ENCODE measurements around the gene CTNND1.

Gene CTNND1

GRCh38 chr11:57764021-57764420, 2.4 kb downstream of the CTNND1 start:
- H3K9me3 ChIP-seq (ENCODE audit: insufficient read depth, low read depth, low read length), result no peaks in the 10 kb centered on the region
- H3K27ac ChIP-seq (ENCODE audit: low read depth, low read length), result no peak overlapping the region
- WGBS, result 27% methylated on average over 4 of the region's 4 CpGs
- peaks cover 15% of the 10 kb centered on the region for H3K4me1 ChIP-seq (ENCODE audit: insufficient read depth, low read length)
- H3K9ac ChIP-seq (ENCODE audit: low read depth, low read length), result peak overlapping the region; percentile 97; the same call in 1 of the 2 replicates
- 0 out of 2 replicates have a peak, but pooled peaks cover 5% of the 10 kb centered on the region for H3K36me3 ChIP-seq (ENCODE audit: insufficient read depth, low read length)
- H3K27me3 ChIP-seq (ENCODE audit: insufficient read depth, low read length), result no peaks in the 10 kb centered on the region
- peak overlapping the region; percentile 95 for H3K4me3 ChIP-seq (ENCODE audit: low read length)

- H3K27ac ChIP-seq (ENCODE audit: low read depth, low read length), result no peak overlapping the region
Observed at GRCh38 chr11:57764566-57764965, 3.0 kb downstream of the CTNND1 start.

GRCh38 chr11:57764972-57765371, 3.4 kb downstream of the CTNND1 start:
- no peaks in the 10 kb centered on the region for H3K27me3 ChIP-seq (ENCODE audit: insufficient read depth, low read length)
- H3K9me3 ChIP-seq (ENCODE audit: insufficient read depth, low read depth, low read length), result no peaks in the 10 kb centered on the region
- 0 out of 2 replicates have a peak, but pooled peaks cover 5% of the 10 kb centered on the region for H3K36me3 ChIP-seq (ENCODE audit: insufficient read depth, low read length)
- WGBS, result 61% methylated on average over 1 of the region's 2 CpGs
- H3K27ac ChIP-seq (ENCODE audit: low read depth, low read length), result no peak overlapping the region
- peaks cover 15% of the 10 kb centered on the region for H3K4me1 ChIP-seq (ENCODE audit: insufficient read depth, low read length)
- peak overlapping the region; percentile 95 for H3K4me3 ChIP-seq (ENCODE audit: low read length)
- no peak overlapping the region for H3K9ac ChIP-seq (ENCODE audit: low read depth, low read length)

More at GRCh38 chr11:57764566-57764965, 3.0 kb downstream of the CTNND1 start:
- peaks cover 15% of the 10 kb centered on the region for H3K4me1 ChIP-seq (ENCODE audit: insufficient read depth, low read length)
- 0 out of 2 replicates have a peak, but pooled peaks cover 5% of the 10 kb centered on the region for H3K36me3 ChIP-seq (ENCODE audit: insufficient read depth, low read length)
- H3K9me3 ChIP-seq (ENCODE audit: insufficient read depth, low read depth, low read length), result no peaks in the 10 kb centered on the region
- H3K9ac ChIP-seq (ENCODE audit: low read depth, low read length), result 0 out of 2 replicates have a peak overlapping the region, but pooled peaks have one; percentile 28
- WGBS, result 53% methylated on average over 2 of the region's 2 CpGs
- H3K4me3 ChIP-seq (ENCODE audit: low read length), result peak overlapping the region; percentile 95
- no peaks in the 10 kb centered on the region for H3K27me3 ChIP-seq (ENCODE audit: insufficient read depth, low read length)

DNA sequence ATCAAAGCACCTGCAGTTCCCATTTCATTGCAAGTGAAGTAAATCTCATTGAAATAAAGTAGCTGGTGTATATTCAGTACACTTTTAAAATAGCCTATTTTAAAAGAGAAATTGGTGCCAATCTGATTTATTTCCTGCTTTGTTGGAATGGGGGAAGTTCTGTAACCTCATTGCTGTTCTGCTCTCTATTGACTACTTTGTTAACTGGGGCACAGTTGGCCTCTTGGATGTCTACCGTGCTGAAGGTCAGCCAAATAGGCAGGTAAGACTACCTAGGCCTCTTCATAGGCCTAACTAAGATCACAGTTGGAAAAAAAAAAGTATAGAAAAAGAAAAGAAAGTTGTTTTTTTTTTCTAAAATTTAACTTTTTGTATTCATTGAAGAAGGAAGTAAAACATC, 9.2 kb downstream of the CTNND1 start:
- peaks cover 25% of the 10 kb centered on the region for H3K4me1 ChIP-seq (ENCODE audit: insufficient read depth, low read length)
- no peaks in the 10 kb centered on the region for H3K27me3 ChIP-seq (ENCODE audit: insufficient read depth, low read length)
- WGBS, result 100% methylated on average over 1 of the region's 1 CpG
- no peak overlapping the region for H3K4me3 ChIP-seq (ENCODE audit: low read length)
- H3K36me3 ChIP-seq (ENCODE audit: insufficient read depth, low read length), result 0 out of 2 replicates have a peak, but pooled peaks cover 5% of the 10 kb centered on the region
- H3K9ac ChIP-seq (ENCODE audit: low read depth, low read length), result no peak overlapping the region
- no peak overlapping the region for H3K27ac ChIP-seq (ENCODE audit: low read depth, low read length)
- no peaks in the 10 kb centered on the region for H3K9me3 ChIP-seq (ENCODE audit: insufficient read depth, low read depth, low read length)

- no peak overlapping the region for H3K27ac ChIP-seq (ENCODE audit: low read depth, low read length)
- H3K4me3 ChIP-seq (ENCODE audit: low read length), result no peak overlapping the region
- H3K36me3 ChIP-seq (ENCODE audit: insufficient read depth, low read length), result 0 out of 2 replicates have a peak, but pooled peaks cover 5% of the 10 kb centered on the region
- H3K4me1 ChIP-seq (ENCODE audit: insufficient read depth, low read length), result peaks cover 27% of the 10 kb centered on the region
- 87% methylated on average over 1 of the region's 3 CpGs for WGBS
- H3K9ac ChIP-seq (ENCODE audit: low read depth, low read length), result no peak overlapping the region
- no peaks in the 10 kb centered on the region for H3K9me3 ChIP-seq (ENCODE audit: insufficient read depth, low read depth, low read length)
- no peaks in the 10 kb centered on the region for H3K27me3 ChIP-seq (ENCODE audit: insufficient read depth, low read length)
Observed at GRCh38 chr11:57771365-57771764, 9.8 kb downstream of the CTNND1 start.

DNA sequence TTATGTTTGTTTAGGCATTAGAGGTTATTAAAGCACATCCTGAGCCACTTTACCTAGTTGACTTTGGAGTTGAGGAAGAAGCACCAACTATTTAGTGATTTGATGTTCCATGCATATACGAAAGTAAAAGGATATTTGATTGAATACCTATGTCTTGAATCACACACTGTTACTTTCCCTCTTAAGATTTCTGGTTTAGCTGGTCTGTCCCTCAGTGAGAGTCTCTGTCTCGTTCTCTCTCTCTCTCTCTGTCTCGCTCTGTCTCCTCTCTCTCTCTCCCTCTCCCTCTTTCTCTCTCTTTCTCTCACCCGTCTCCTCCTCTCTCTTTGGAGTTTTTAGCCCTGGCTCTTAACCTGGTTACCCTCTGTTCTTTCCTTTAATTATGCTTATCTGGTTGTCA, 11.0 kb downstream of the CTNND1 start:
- no peaks in the 10 kb centered on the region for H3K9me3 ChIP-seq (ENCODE audit: insufficient read depth, low read depth, low read length)
- no peak overlapping the region for H3K4me3 ChIP-seq (ENCODE audit: low read length)
- WGBS, result 89% methylated on average over 4 of the region's 4 CpGs
- H3K9ac ChIP-seq (ENCODE audit: low read depth, low read length), result no peak overlapping the region
- H3K36me3 ChIP-seq (ENCODE audit: insufficient read depth, low read length), result no peaks in the 10 kb centered on the region
- H3K27me3 ChIP-seq (ENCODE audit: insufficient read depth, low read length), result no peaks in the 10 kb centered on the region
- H3K27ac ChIP-seq (ENCODE audit: low read depth, low read length), result no peak overlapping the region
- peaks cover 39% of the 10 kb centered on the region for H3K4me1 ChIP-seq (ENCODE audit: insufficient read depth, low read length)

DNA sequence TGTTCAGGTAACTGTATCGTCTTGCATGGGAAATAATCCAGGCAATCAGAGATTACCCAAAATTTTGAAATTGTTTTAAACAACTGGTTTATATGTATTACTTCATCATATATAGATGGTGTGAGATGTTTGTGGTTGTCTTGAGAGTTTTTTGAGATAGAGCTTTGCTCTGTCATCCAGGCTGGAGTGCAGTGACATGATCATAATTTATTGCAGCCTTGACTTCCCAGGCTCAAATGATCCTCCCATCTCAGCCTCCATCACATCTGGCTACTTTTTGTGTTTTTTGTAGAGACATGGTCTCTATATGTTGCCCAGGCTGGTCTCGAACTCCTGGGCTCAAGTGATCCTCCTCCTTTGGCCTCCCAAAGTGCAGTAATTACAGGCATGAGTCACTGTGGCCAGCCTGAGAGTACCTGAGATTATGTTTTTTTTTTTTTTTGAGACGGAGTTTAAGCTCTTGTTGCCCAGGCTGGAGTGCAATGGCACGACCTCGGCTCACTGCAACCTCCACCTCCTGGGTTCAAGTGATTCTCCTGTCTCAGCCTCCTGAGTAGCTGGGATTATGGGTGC, 11.5 kb downstream of the CTNND1 start:
- H3K27ac ChIP-seq (ENCODE audit: low read depth, low read length), result no peak overlapping the region
- H3K4me1 ChIP-seq (ENCODE audit: insufficient read depth, low read length), result peaks cover 44% of the 10 kb centered on the region

GRCh38 chr11:57775491-57775890, 13.9 kb downstream of the CTNND1 start:
- H3K27me3 ChIP-seq (ENCODE audit: insufficient read depth, low read length), result no peaks in the 10 kb centered on the region
- no peaks in the 10 kb centered on the region for H3K9me3 ChIP-seq (ENCODE audit: insufficient read depth, low read depth, low read length)
- H3K9ac ChIP-seq (ENCODE audit: low read depth, low read length), result peak overlapping the region; percentile 29
- H3K36me3 ChIP-seq (ENCODE audit: insufficient read depth, low read length), result no peaks in the 10 kb centered on the region
- 70% methylated on average over 5 of the region's 5 CpGs for WGBS
- H3K4me3 ChIP-seq (ENCODE audit: low read length), result peak overlapping the region; percentile 7; the same call in 1 of the 2 replicates
- peak overlapping the region; percentile 96 for H3K27ac ChIP-seq (ENCODE audit: low read depth, low read length)
- peaks cover 67% of the 10 kb centered on the region for H3K4me1 ChIP-seq (ENCODE audit: insufficient read depth, low read length)

More for the DNA sequence above, 11.5 kb downstream of the CTNND1 start:
- Histone ChIP-seq H3K9me3 (ENCODE audit: insufficient read depth, low read depth, low read length) (no peaks in the 10 kb centered on the region), H3K36me3 (ENCODE audit: insufficient read depth, low read length) (no peaks in the 10 kb centered on the region), H3K27me3 (ENCODE audit: insufficient read depth, low read length) (no peaks in the 10 kb centered on the region), H3K9ac (ENCODE audit: low read depth, low read length) (no peak overlapping the region), H3K4me3 (ENCODE audit: low read length) (no peak overlapping the region)
- WGBS, result 91% methylated on average over 5 of the region's 5 CpGs

GRCh38 chr11:57776031-57776521, 14.5 kb downstream of the CTNND1 start:
- Histone ChIP-seq H3K27me3 (ENCODE audit: insufficient read depth, low read length) (no peaks in the 10 kb centered on the region), H3K9me3 (ENCODE audit: insufficient read depth, low read depth, low read length) (no peaks in the 10 kb centered on the region), H3K36me3 (ENCODE audit: insufficient read depth, low read length) (no peaks in the 10 kb centered on the region), H3K9ac (ENCODE audit: low read depth, low read length) (peak overlapping the region; percentile 29; the same call in 1 of the 2 replicates), H3K4me3 (ENCODE audit: low read length) (peak overlapping the region; percentile 7; the same call in 1 of the 2 replicates), H3K27ac (ENCODE audit: low read depth, low read length) (peak overlapping the region; percentile 96), H3K4me1 (ENCODE audit: insufficient read depth, low read length) (peaks cover 73% of the 10 kb centered on the region)
- 67% methylated on average over 2 of the region's 3 CpGs for WGBS

- no peaks in the 10 kb centered on the region for H3K36me3 ChIP-seq (ENCODE audit: insufficient read depth, low read length)
- H3K9me3 ChIP-seq (ENCODE audit: insufficient read depth, low read depth, low read length), result no peaks in the 10 kb centered on the region
- peak overlapping the region; percentile 7; the same call in 1 of the 2 replicates for H3K9ac ChIP-seq (ENCODE audit: low read depth, low read length)
- H3K27me3 ChIP-seq (ENCODE audit: insufficient read depth, low read length), result no peaks in the 10 kb centered on the region
- WGBS, result 100% methylated on average over 1 of the region's 2 CpGs
- H3K4me3 ChIP-seq (ENCODE audit: low read length), result peak overlapping the region; percentile 6; the same call in 1 of the 2 replicates
- peak overlapping the region; percentile 96 for H3K27ac ChIP-seq (ENCODE audit: low read depth, low read length)
- peaks cover 79% of the 10 kb centered on the region for H3K4me1 ChIP-seq (ENCODE audit: insufficient read depth, low read length)
Observed at GRCh38 chr11:57776577-57777210, 15.1 kb downstream of the CTNND1 start.

GRCh38 chr11:57777969-57778317, 16.3 kb downstream of the CTNND1 start:
- no peaks in the 10 kb centered on the region for H3K27me3 ChIP-seq (ENCODE audit: insufficient read depth, low read length)
- H3K9ac ChIP-seq (ENCODE audit: low read depth, low read length), result peak overlapping the region; percentile 76
- H3K9me3 ChIP-seq (ENCODE audit: insufficient read depth, low read depth, low read length), result no peaks in the 10 kb centered on the region
- WGBS, result 27% methylated on average over 3 of the region's 3 CpGs
- peak overlapping the region; percentile 38 for H3K4me3 ChIP-seq (ENCODE audit: low read length)
- no peaks in the 10 kb centered on the region for H3K36me3 ChIP-seq (ENCODE audit: insufficient read depth, low read length)
- H3K27ac ChIP-seq (ENCODE audit: low read depth, low read length), result peak overlapping the region; percentile 96
- peaks cover 84% of the 10 kb centered on the region for H3K4me1 ChIP-seq (ENCODE audit: insufficient read depth, low read length)
